Measurements from ENCODE around the gene SPATA3. TPM values are rescaled to one million over a fixed set of nuclear protein-coding genes. Genes with fewer than 3 reads are reported as not detected.

Gene SPATA3
- total and polyA plus RNA-seq, 2 of the 13 experiments (the other 11 are each of a cell fraction or from before 2014, with no cell fraction given), result not detected

DNA sequence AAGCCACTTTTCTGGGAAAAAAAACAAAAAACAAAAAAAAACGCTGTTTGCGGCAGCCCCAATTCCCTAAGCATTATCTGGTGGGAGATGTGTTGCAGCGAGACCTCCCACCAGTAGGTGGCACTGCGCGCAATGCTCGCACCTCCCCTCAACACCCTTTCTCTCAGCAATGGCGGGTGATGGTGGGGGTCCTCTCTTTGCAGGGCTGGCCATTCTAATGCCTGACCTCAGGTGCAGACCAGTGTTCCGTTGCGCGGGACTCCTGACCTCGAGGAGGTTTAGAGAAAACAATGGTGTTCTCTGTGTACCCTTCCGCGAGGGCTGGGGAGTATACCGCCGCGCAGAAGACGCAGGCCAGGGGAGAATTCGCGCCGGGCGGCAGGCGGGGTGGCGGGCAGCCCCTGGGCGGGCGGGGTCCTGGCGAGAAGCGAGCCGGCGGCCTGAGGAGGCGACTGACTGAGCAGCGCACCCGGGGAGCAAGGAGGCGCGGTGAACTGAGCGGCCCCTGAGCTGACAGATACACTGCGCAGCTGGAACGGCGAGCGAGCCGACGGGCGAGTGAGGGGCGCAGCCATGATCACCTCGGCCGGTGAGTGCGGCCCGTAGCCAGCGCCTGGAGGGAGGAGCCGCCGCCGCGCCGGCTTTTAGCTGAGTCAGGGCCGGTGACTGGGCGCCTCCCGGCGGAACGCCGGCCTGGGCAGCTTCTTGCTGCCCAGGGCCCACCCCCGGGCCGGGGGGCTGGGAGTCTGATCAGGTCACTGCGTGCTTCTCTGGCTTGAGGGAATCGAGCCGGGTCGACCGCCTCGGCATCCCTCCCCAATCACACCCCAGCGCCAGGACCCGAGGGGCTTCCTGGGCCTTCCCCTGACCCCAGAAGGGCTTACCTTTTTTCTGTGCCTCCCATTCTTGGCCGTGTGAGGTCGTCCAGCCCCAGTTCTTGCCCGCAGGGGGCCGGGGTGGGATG, 60.8 kb downstream of the SPATA3 start, which contains the start of gene PSMD1 (continued):
- TF ChIP-seq ZNF142 (CRISPR knock-in tag; IDR thresholded peaks at IDR 0.05) (peak; percentile 48; the same call in 1 of the 2 replicates), ZNF550 (CRISPR knock-in tag; IDR thresholded peaks at IDR 0.05; ENCODE audit: borderline replicate concordance) (no peak), TBX2 (CRISPR knock-in tag; IDR thresholded peaks at IDR 0.05; ENCODE audit: borderline replicate concordance) (peak; percentile 87; the same call in 1 of the 2 replicates), ZZZ3 (CRISPR knock-in tag; IDR thresholded peaks at IDR 0.05; ENCODE audit: borderline replicate concordance) (peak; percentile 90; the same call in 1 of the 2 replicates), ZFX (CRISPR knock-in tag; IDR thresholded peaks at IDR 0.05; ENCODE audit: low read depth) (peak; percentile 93), ZNF543 (CRISPR knock-in tag; IDR thresholded peaks at IDR 0.05) (peak; percentile 64), IRF9 (CRISPR knock-in tag; IDR thresholded peaks at IDR 0.05; ENCODE audit: borderline replicate concordance) (peak; percentile 70; the same call in 1 of the 2 replicates), ZNF33B (CRISPR knock-in tag; IDR thresholded peaks at IDR 0.05) (0 out of 2 replicates have a peak, but pooled peaks have one; percentile 31), PRDM10 (CRISPR knock-in tag; IDR thresholded peaks at IDR 0.05; ENCODE audit: low read depth) (no peak), SNAI1 (CRISPR knock-in tag; IDR thresholded peaks at IDR 0.05; ENCODE audit: borderline replicate concordance) (no peak), GATAD1 (CRISPR knock-in tag; IDR thresholded peaks at IDR 0.05) (peak; percentile 97), SPEN (CRISPR knock-in tag; IDR thresholded peaks at IDR 0.05; ENCODE audit: low read depth) (peak; percentile 96), KLF9 (CRISPR knock-in tag; IDR thresholded peaks at IDR 0.05; ENCODE audit: low read depth) (no peak), ZNF251 (CRISPR knock-in tag; IDR thresholded peaks at IDR 0.05) (no peak)
- TF ChIP-seq, protein P1, sequence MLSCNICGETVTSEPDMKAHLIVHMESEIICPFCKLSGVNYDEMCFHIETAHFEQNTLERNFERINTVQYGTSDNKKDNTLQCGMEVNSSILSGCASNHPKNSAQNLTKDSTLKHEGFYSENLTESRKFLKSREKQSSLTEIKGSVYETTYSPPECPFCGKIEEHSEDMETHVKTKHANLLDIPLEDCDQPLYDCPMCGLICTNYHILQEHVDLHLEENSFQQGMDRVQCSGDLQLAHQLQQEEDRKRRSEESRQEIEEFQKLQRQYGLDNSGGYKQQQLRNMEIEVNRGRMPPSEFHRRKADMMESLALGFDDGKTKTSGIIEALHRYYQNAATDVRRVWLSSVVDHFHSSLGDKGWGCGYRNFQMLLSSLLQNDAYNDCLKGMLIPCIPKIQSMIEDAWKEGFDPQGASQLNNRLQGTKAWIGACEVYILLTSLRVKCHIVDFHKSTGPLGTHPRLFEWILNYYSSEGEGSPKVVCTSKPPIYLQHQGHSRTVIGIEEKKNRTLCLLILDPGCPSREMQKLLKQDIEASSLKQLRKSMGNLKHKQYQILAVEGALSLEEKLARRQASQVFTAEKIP (CRISPR knock-in tag; IDR thresholded peaks at IDR 0.05; ENCODE audit: borderline replicate concordance), result no peak
